ENCODE measurements around the gene WNT3A.

Gene WNT3A

GRCh38 chr1:228031276-228031995 lies 24.6 kb downstream of the WNT3A start:
- DNase-seq, result no peak

- DNase-seq, result no peak
Observed at GRCh38 chr1:228032041-228032440, 25.2 kb downstream of the WNT3A start.

- no peak for DNase-seq
Observed at GRCh38 chr1:228033376-228033775, 26.6 kb downstream of the WNT3A start.

GRCh38 chr1:228034954-228035837 lies 28.4 kb downstream of the WNT3A start:
- no peak for DNase-seq

- DNase-seq, result no peak
Observed at GRCh38 chr1:228035844-228036243, 29.0 kb downstream of the WNT3A start.

GRCh38 chr1:228036701-228037231 lies 30.0 kb downstream of the WNT3A start:
- DNase-seq, result no peak

- peak; percentile 21 for DNase-seq
Observed at GRCh38 chr1:228037401-228038386, 30.9 kb downstream of the WNT3A start.

- DNase-seq, result no peak
Observed at GRCh38 chr1:228038387-228039005, 31.7 kb downstream of the WNT3A start.

- no peak for DNase-seq
Observed at GRCh38 chr1:228039006-228039903, 32.5 kb downstream of the WNT3A start.

GRCh38 chr1:228039986-228040385 lies 33.2 kb downstream of the WNT3A start:
- DNase-seq, result no peak

- no peak for DNase-seq
Observed at GRCh38 chr1:228041316-228041715, 34.5 kb downstream of the WNT3A start.

GRCh38 chr1:228042508-228042907 lies 35.7 kb downstream of the WNT3A start:
- DNase-seq, result no peak

- no peak for DNase-seq
Observed at GRCh38 chr1:228043281-228043848, 36.6 kb downstream of the WNT3A start.

- no peak for DNase-seq
Observed at GRCh38 chr1:228044961-228045360, 38.2 kb downstream of the WNT3A start.

GRCh38 chr1:228045405-228045804 lies 38.6 kb downstream of the WNT3A start:
- no peak for DNase-seq

GRCh38 chr1:228045871-228046270 lies 39.1 kb downstream of the WNT3A start:
- no peak for DNase-seq

GRCh38 chr1:228046421-228047182 lies 39.8 kb downstream of the WNT3A start:
- DNase-seq, result no peak

- DNase-seq, result no peak
Observed at GRCh38 chr1:228047183-228047466, 40.3 kb downstream of the WNT3A start.

- DNase-seq, result no peak
Observed at GRCh38 chr1:228048120-228048519, 41.3 kb downstream of the WNT3A start.

GRCh38 chr1:228048659-228049298 lies 42.0 kb downstream of the WNT3A start:
- DNase-seq, result no peak

Measured in stimulated activated naive CD4-positive, alpha-beta T cell treated with Interleukin-2 at 50 U/mL for 16 hours (primary cell).